ENCODE data around the gene KRR1.

- TF ChIP-seq EP300 (IDR thresholded peaks at IDR 0.05; ENCODE audit: borderline replicate concordance in 1 of 2, low read depth in 1 of 2, low read length in 1 of 2) (no peak), SIN3A (IDR thresholded peaks at IDR 0.05; ENCODE audit: borderline replicate concordance, low read depth, low read length) (no peak), FOXM1 (IDR thresholded peaks at IDR 0.05; ENCODE audit: low read depth) (no peak), USF2 (IDR thresholded peaks at IDR 0.05; ENCODE audit: borderline replicate concordance, low read depth, low read length) (no peak)
Measured at GRCh38 chr12:75457191-75457590, 54.2 kb downstream of the KRR1 start.

Data from SK-N-SH (cell line).